Prostate gland (tissue), 2 donors: ENCODE results near the gene SND1. TPM values are rescaled to one million over a fixed set of nuclear protein-coding genes. Genes with fewer than 3 reads are reported as not detected.

Experiments used
- DNase-seq: peaks from one replicate; pipeline ENCODE4 v3.0.0-alpha.2; 2019; ENCODE audit warnings: low spot score
- H3K27ac ChIP-seq, 2 donors: fragments of 200-600 bp; sonication (generic); 2 replicates each; pipeline ENCODE4 v1.5.1; 2017 to 2019
- H3K27me3 ChIP-seq: fragments of 200-600 bp; sonication (generic); replicated peaks from 2 replicates; pipeline ENCODE4 v1.5.1; 2019; ENCODE audit not compliant: insufficient read depth
- H3K36me3 ChIP-seq, 2 donors: fragments of 200-600 bp; sonication (generic); 1 replicate in 1 of 2; 2 replicates in 1 of 2; pipeline versions ENCODE4 v1.5.1 to v1.8.1; 2017 to 2019
- H3K4me1 ChIP-seq: fragments of 200-600 bp; sonication (generic); replicated peaks from 2 replicates; pipeline ENCODE4 v1.5.1; 2019
- H3K4me3 ChIP-seq, 2 donors: fragments of 200-600 bp; sonication (generic); 2 replicates each; pipeline ENCODE4 v1.5.1; 2017 to 2019
- H3K9me3 ChIP-seq: fragments of 200-600 bp; sonication (generic); 2 replicates; pipeline ENCODE4 v1.5.1; 2017
- CTCF ChIP-seq, 4 experiments: fragments of 200-600 bp in 2 of 4; fragments of 450-650 bp in 2 of 4; sonication (generic) in 2 of 4; IDR thresholded peaks; 1 replicate in 3 of 4; 2 replicates in 1 of 4; pipeline ENCODE4 v1.5.1; 2016 to 2019; ENCODE audit warnings: antibody characterized with exemption in 4 of 4, mild to moderate bottlenecking in 2 of 4, moderate library complexity in 2 of 4
- POLR2A ChIP-seq: fragments of 450-650 bp; IDR thresholded peaks from one replicate; pipeline ENCODE4 v1.6.1; 2016; ENCODE audit warnings: antibody characterized with exemption, mild to moderate bottlenecking
- POLR2AphosphoS5 ChIP-seq: sonication (generic); formaldehyde crosslinking; IDR thresholded peaks from one replicate; pipeline ENCODE4 v1.6.1; 2017; ENCODE audit warnings: antibody characterized with exemption
- WGBS: methylation state at CpG from one replicate; pipeline ENCODE4 v1.1.5; 2018; 5-methylcytosine and 5-hydroxymethylcytosine counted together
- intact Hi-C: fragments of 100-400 bp; cut with DNase I; formaldehyde crosslinking; loops from one replicate; pipeline ENCODE4 v1.14.2; 2022
- total RNA-seq, 2 donors: library from RNA; depleted of rRNA; stranded (reverse); fragments of >200 nt; gene quantifications; one replicate each; pipeline ENCODE4 v1.1.0, GENCODE V29; 2016

SND1 gene
- total RNA-seq, 2 donors from 2014 or later = 175 to 190 TPM

- Histone ChIP-seq H3K9me3 (no peaks in the 10 kb centered on the region), H3K27ac (no peak overlapping the region), H3K36me3 (no peaks in the 10 kb centered on the region), H3K4me3 (no peak overlapping the region), H3K4me1 (no peaks in the 10 kb centered on the region), H3K27me3 (no peaks in the 10 kb centered on the region)
- TF ChIP-seq POLR2AphosphoS5 = no peak
- TF ChIP-seq POLR2A = no peak
- TF ChIP-seq CTCF (IDR thresholded peaks at IDR 0.05) = no peak
- intact Hi-C loops = loop anchor here (10.0 kb wide), 1 partner anchor 609 kb away; no protein-coding TSS in a partner anchor
- WGBS = 97% methylated on average over 1 of the region's 1 CpG
- DNase-seq = no peak
Measured at GRCh38 chr7:127715901-127716300, 63.9 kb downstream of the SND1 start.

GRCh38 chr7:127717502-127718339 is 65.7 kb downstream of the SND1 start:
- Histone ChIP-seq H3K36me3 (peaks cover 0 to 4% of the 10 kb centered on the region in 2 donors), H3K4me3 (no peak overlapping the region), H3K9me3 (no peaks in the 10 kb centered on the region), H3K4me1 (no peaks in the 10 kb centered on the region), H3K27ac (no peak overlapping the region), H3K27me3 (no peaks in the 10 kb centered on the region)
- WGBS = 90% methylated on average over 6 of the region's 6 CpGs
- DNase-seq = no peak
- TF ChIP-seq POLR2A = no peak
- no peak for TF ChIP-seq CTCF (IDR thresholded peaks at IDR 0.05)
- no peak for TF ChIP-seq POLR2AphosphoS5
- intact Hi-C loops = loop anchor here (10.0 kb wide), 1 partner anchor 607 kb away; no protein-coding TSS in a partner anchor

- WGBS = 78% methylated on average over 7 of the region's 7 CpGs
- intact Hi-C loops = loop anchor here (10.0 kb wide), 1 partner anchor 606 kb away; no protein-coding TSS in a partner anchor
Measured at GRCh38 chr7:127718340-127718679, 66.3 kb downstream of the SND1 start.

GRCh38 chr7:127726476-127726875 is 74.5 kb downstream of the SND1 start:
- peaks cover 6% of the 10 kb centered on the region for H3K4me1 ChIP-seq
- no peak for DNase-seq
- H3K4me3 ChIP-seq = no peak overlapping the region
- no peaks in the 10 kb centered on the region for H3K27me3 ChIP-seq
- no peak overlapping the region for H3K27ac ChIP-seq
- TF ChIP-seq CTCF (IDR thresholded peaks at IDR 0.05) (no peak), POLR2A (no peak), POLR2AphosphoS5 (no peak)
- peaks cover 0 to 3% of the 10 kb centered on the region in 2 donors for H3K36me3 ChIP-seq
- intact Hi-C loops = no loop called here
- WGBS = 81% methylated on average over 3 of the region's 3 CpGs
- H3K9me3 ChIP-seq = no peaks in the 10 kb centered on the region

More at GRCh38 chr7:127718340-127718679, 66.3 kb downstream of the SND1 start:
- H3K36me3 ChIP-seq = peaks cover 0 to 4% of the 10 kb centered on the region in 2 donors
- TF ChIP-seq POLR2AphosphoS5 = no peak
- TF ChIP-seq CTCF (IDR thresholded peaks at IDR 0.05) = no peak
- TF ChIP-seq POLR2A = no peak
- no peak overlapping the region for H3K4me3 ChIP-seq
- DNase-seq = no peak
- no peaks in the 10 kb centered on the region for H3K27me3 ChIP-seq
- no peaks in the 10 kb centered on the region for H3K9me3 ChIP-seq
- H3K4me1 ChIP-seq = no peaks in the 10 kb centered on the region
- H3K27ac ChIP-seq = no peak overlapping the region
